HG02840 (cell line): ENCODE results near the gene OR56A4.
"Not testable (repeated sequence)": the region's sequence is repeated elsewhere in the genome, so short reads cannot be mapped to it uniquely, and the experiment has no call there.

Experiments
- ATAC-seq: cut with Tn5 transposase; IDR thresholded peaks from one replicate; pipeline ENCODE4 v1.9.1; 2021; ENCODE audit warnings: mild to moderate bottlenecking, moderate library complexity, moderate number of reproducible peaks; ENCODE audit not compliant: unreplicated experiment, low FRiP score

The OR56A4 gene

DNA sequence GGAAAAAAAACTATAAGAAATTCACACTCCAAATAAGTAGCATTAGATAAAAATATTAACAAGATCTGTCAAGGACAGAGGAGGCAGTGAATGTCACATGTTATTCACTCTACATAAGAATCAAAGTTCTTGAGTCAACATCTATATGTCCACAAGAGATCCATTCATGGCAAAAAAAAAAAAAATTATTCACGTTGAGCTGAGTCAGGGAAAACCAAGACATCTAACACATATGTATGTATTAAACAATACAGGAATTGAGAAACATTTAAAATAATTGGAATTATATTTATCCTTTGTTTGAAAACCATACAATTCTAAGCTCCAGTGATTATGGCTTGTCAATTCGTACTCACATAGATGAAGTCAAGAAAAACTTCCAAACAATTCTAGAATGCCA, 39.8 kb downstream of the OR56A4 start:
- ATAC-seq: no peak

DNA sequence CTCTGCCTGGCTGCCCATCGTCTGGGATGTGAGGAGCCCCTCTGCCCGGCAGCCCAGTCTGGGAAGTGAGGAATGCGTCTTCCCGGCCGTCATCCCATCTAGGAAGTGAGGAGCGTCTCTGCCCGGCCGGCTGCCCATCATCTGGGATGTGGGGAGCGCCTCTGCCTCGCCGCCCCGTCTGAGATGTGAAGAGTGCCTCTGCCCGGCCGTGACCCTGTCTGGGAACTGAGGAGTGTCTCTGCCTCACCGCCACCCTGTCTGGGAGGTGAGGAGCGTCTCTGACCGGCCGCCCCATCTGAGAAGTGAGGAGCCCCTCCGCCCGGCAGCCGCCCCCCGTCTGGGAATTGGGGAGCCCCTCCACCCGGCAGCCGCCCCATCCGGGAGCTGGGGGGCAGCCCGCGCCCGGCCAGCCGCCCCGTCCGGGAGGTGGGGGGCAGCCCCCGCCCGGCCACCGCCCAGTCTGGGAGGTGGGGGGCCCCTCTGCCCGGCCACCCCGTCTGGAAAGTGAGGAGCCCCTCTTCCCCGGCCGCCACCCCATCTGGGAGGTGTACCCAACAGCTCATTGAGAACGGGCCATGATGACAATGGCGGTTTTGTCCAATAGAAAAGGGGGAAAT, 45.9 kb downstream of the OR56A4 start:
- not testable (repeated sequence) for ATAC-seq

DNA sequence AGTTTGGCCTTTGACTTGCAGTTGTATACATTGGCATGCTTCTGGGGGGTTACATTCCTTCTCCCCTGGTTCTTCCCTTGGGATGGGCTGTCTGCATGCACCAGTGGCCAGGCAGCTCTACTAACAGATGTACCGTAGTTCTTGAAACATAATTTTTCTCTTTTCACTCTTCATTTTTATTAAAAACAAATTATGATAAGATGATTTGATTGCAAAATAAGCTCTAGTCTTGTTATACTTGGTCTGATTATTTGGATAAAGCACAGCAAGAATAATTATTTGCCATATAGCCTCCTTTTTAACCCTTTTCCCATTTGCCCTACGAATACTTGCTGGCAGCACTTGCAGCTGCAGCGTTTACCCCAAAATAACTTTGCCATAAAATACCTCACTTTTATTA, 51.2 kb downstream of the OR56A4 start:
- ATAC-seq: no peak
